Activated gamma-delta T cell treated with anti-CD3 and anti-CD28 coated beads, Interleukin-2, amount 50 U/mL, for 16 hours (primary cell): Measurements from ENCODE around the gene EWSR1.

Experiments used
- DNase-seq: peaks from one replicate; pipeline ENCODE4 v3.0.0-alpha.2; 2020; ENCODE audit warnings: low read depth

EWSR1 gene

GRCh38 chr22:29269731-29270474 is 1.8 kb downstream of the EWSR1 start:
- no peak for DNase-seq

- DNase-seq = no peak
Measured at GRCh38 chr22:29270475-29271271, 2.6 kb downstream of the EWSR1 start.

- no peak for DNase-seq
Measured at GRCh38 chr22:29272624-29273023, 4.6 kb downstream of the EWSR1 start.

GRCh38 chr22:29275167-29275566 is 7.1 kb downstream of the EWSR1 start:
- no peak for DNase-seq

GRCh38 chr22:29275819-29276565 is 7.9 kb downstream of the EWSR1 start:
- DNase-seq = no peak

GRCh38 chr22:29277927-29278326 is 9.9 kb downstream of the EWSR1 start:
- no peak for DNase-seq

GRCh38 chr22:29284196-29284595 is 16.1 kb downstream of the EWSR1 start:
- no peak for DNase-seq

GRCh38 chr22:29288837-29289236 is 20.8 kb downstream of the EWSR1 start:
- DNase-seq = no peak

GRCh38 chr22:29290061-29290460 is 22.0 kb downstream of the EWSR1 start:
- DNase-seq = no peak

GRCh38 chr22:29291215-29291614 is 23.1 kb downstream of the EWSR1 start:
- DNase-seq = no peak

- DNase-seq = no peak
Measured at GRCh38 chr22:29292379-29292778, 24.3 kb downstream of the EWSR1 start.

- no peak for DNase-seq
Measured at GRCh38 chr22:29298641-29299040, 30.6 kb downstream of the EWSR1 start.

GRCh38 chr22:29299136-29299900 is 31.2 kb downstream of the EWSR1 start:
- DNase-seq = no peak

- DNase-seq = no peak
Measured at GRCh38 chr22:29300467-29300806, 32.4 kb downstream of the EWSR1 start.

- DNase-seq = no peak
Measured at GRCh38 chr22:29300807-29301601, 32.9 kb downstream of the EWSR1 start.

- DNase-seq = no peak
Measured at GRCh38 chr22:29301716-29302401, 33.8 kb downstream of the EWSR1 start.

GRCh38 chr22:29302402-29302680 is 34.3 kb downstream of the EWSR1 start:
- DNase-seq = no peak

GRCh38 chr22:29302681-29303465 is 34.8 kb downstream of the EWSR1 start:
- DNase-seq = no peak

- no peak for DNase-seq
Measured at GRCh38 chr22:29305836-29306174, 37.7 kb downstream of the EWSR1 start.

GRCh38 chr22:29306175-29306834 is 38.2 kb downstream of the EWSR1 start, which contains the start of gene GAS2L1:
TSS of gene GAS2L1 (plus strand) at chr22:29306650. CDS start at chr22:29308106, 1,456 bp downstream.
- DNase-seq = no peak
